Stomach smooth muscle (tissue), 2 donors: ENCODE data around the gene ATRIP.
"Not testable (repeated sequence)": the region's sequence is repeated elsewhere in the genome, so short reads cannot be mapped to it uniquely, and the experiment has no call there.

Experiments used
- H3K27ac ChIP-seq: one replicate; pipeline ENCODE4 v1.7.0; 2013; ENCODE audit warnings: mild to moderate bottlenecking, low read length, inconsistent platforms
- H3K27me3 ChIP-seq, 2 donors: one replicate each; pipeline ENCODE4 v1.7.0; 2013; ENCODE audit warnings: low read length in 2 of 2; ENCODE audit not compliant: insufficient read depth in 2 of 2, control insufficient read depth in 1 of 2
- H3K36me3 ChIP-seq, 2 donors: one replicate each; pipeline ENCODE4 v1.7.0; 2013; ENCODE audit warnings: low read length in 2 of 2; ENCODE audit not compliant: control insufficient read depth in 2 of 2, insufficient read depth in 2 of 2
- H3K4me1 ChIP-seq: one replicate; pipeline ENCODE4 v1.7.0; 2013; ENCODE audit warnings: low read length; ENCODE audit not compliant: control insufficient read depth, insufficient read depth
- H3K4me3 ChIP-seq, 2 donors: one replicate each; pipeline ENCODE4 v1.7.0; 2013; ENCODE audit warnings: low read length in 2 of 2
- H3K9ac ChIP-seq, 2 donors: one replicate each; pipeline ENCODE4 v1.7.0; 2013; ENCODE audit warnings: low read length in 2 of 2, mild to moderate bottlenecking in 1 of 2
- H3K9me3 ChIP-seq, 2 donors: one replicate each; pipeline ENCODE4 v1.7.0; 2013; ENCODE audit warnings: low read length in 2 of 2; ENCODE audit not compliant: control insufficient read depth in 2 of 2
- donor health status: healthy.
- donor health status: Pancreatic carcinoma.

The ATRIP gene

DNA sequence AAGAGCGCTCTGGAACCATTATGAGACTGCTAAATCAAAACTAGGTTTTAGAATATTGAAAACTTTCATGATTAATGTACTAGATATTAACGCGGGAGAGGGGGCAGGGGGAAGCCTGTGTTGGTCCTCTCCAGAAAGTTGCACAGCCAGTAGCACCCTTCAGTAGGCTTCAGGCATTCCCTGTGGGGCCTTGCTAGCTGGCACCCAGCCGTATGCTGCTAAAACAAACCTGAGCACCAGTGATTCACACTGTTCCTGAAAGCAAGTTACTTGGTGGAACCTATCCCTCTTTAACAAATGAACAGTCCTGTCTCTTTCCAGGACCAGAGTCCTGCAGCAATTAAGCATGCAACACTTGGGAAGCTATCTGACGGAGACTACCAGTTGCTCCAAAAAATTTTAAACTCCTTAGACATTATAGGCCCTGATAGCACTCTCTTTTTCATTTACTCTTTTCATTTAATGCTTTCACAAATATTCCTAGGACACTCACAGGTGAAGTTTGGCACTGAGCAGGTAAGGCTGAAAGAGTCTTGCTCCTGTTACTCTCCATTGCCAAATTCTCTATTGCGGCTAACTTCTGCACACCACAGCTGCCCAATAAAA lies 1.2 kb upstream of the ATRIP start:
- Histone ChIP-seq H3K4me3 (peak overlapping the region in 1 of 2 donors; percentile 96), H3K9me3 (no peaks in the 10 kb centered on the region), H3K27me3 (no peaks in the 10 kb centered on the region), H3K9ac (peak overlapping the region in 1 of 2 donors; percentile 84), H3K4me1 (peaks cover 33% of the 10 kb centered on the region), H3K36me3 (peaks cover 12 to 16% of the 10 kb centered on the region in 2 donors), H3K27ac (no peak overlapping the region)

DNA sequence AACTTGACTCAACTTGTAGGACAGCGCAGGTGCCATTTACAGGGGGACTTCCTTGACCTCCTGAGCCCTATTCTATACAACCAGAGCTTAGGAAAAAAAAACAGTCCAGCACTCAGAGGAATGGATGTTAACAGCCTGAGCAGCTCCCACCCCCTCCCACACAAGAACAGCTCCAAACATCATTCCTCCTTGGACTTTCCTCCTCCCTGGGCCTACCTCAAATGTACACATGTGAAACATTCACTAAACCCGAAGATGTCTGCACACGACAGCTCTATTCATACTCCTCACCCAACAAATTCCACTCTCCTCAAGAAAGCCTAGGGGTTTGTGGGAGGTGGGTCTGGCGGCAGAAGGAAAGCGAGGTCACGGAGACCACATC lies 503 bp upstream of the ATRIP start:
- no peaks in the 10 kb centered on the region for H3K9me3 ChIP-seq
- H3K9ac ChIP-seq, result peak overlapping the region; percentile 81 to 84
- peaks cover 30% of the 10 kb centered on the region for H3K4me1 ChIP-seq
- H3K27ac ChIP-seq, result peak overlapping the region; percentile 85
- peak overlapping the region; percentile 95 to 96 for H3K4me3 ChIP-seq
- no peaks in the 10 kb centered on the region for H3K27me3 ChIP-seq
- H3K36me3 ChIP-seq, result peaks cover 12 to 16% of the 10 kb centered on the region in 2 donors

DNA sequence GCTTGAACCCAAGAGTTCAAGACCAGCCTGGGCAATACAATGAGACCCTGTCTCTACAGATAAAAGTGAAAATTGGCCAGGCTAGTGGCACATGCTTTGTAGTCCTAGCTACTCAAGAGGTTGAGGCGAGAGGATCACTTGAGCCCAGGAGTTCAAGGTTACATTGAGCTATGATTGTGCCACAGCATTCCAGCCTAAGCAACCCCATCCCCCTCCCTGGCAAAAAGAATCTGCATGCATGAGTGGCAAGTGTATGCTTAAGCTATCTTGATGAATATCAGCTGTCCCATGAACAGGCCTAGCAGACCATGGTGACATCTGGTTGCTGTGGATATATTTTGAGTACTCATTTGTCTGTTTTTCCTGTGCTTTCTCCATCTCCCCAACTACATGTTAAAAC lies 4.7 kb downstream of the ATRIP start:
- Histone ChIP-seq H3K36me3 (peaks cover 17 to 19% of the 10 kb centered on the region in 2 donors), H3K27me3 (no peaks in the 10 kb centered on the region), H3K27ac (no peak overlapping the region), H3K4me1 (peaks cover 12% of the 10 kb centered on the region), H3K9me3 (no peaks in the 10 kb centered on the region), H3K9ac (no peak overlapping the region), H3K4me3 (no peak overlapping the region)

DNA sequence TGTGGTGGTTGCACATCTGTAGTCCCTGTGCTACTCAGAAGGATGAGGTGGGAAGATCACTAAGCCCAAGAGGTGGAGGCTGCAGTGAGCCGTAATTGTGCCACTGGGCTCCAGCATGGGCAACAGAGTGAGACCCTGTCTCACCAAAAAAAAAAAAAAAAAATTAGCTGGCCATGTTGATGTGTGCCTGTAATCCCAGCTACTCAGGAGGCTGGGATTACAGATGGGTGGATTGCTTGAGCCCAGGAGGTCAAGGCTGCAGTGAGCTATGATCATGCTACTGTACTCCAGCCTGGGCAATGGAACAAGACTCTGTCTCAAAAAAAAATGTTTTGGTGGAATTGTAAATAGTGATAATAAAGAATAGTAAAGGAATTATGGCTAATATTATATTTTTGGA lies 9.9 kb downstream of the ATRIP start:
- Histone ChIP-seq H3K36me3 (peaks cover 45 to 51% of the 10 kb centered on the region in 2 donors), H3K27ac (no peak overlapping the region), H3K27me3 (no peaks in the 10 kb centered on the region), H3K9me3 (no peaks in the 10 kb centered on the region), H3K4me1 (no peaks in the 10 kb centered on the region), H3K4me3 (no peak overlapping the region), H3K9ac (no peak overlapping the region)

DNA sequence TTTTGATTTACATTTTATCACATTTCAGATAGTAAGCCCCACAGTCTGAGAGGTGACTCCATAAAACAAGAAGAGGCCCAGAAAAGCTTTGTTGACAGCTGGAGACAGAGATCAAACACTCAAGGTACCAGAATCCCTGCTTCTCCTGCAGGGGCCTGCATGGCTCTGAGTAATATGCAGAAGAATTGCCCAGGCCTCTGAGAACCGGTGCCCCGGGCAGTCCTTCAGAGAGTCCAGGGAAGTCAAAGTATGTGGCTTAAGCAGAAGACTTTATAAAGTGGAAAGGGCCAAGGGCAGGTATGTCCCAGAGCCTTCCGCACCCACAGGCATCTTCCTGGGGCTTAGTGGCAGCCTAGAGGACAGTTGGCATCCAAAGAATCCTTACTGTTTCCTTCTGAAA lies 12.8 kb downstream of the ATRIP start:
- Histone ChIP-seq H3K4me3 (no peak overlapping the region), H3K4me1 (no peaks in the 10 kb centered on the region), H3K9me3 (no peaks in the 10 kb centered on the region), H3K27ac (no peak overlapping the region), H3K36me3 (peaks cover 38 to 41% of the 10 kb centered on the region in 2 donors), H3K27me3 (no peaks in the 10 kb centered on the region), H3K9ac (no peak overlapping the region)

DNA sequence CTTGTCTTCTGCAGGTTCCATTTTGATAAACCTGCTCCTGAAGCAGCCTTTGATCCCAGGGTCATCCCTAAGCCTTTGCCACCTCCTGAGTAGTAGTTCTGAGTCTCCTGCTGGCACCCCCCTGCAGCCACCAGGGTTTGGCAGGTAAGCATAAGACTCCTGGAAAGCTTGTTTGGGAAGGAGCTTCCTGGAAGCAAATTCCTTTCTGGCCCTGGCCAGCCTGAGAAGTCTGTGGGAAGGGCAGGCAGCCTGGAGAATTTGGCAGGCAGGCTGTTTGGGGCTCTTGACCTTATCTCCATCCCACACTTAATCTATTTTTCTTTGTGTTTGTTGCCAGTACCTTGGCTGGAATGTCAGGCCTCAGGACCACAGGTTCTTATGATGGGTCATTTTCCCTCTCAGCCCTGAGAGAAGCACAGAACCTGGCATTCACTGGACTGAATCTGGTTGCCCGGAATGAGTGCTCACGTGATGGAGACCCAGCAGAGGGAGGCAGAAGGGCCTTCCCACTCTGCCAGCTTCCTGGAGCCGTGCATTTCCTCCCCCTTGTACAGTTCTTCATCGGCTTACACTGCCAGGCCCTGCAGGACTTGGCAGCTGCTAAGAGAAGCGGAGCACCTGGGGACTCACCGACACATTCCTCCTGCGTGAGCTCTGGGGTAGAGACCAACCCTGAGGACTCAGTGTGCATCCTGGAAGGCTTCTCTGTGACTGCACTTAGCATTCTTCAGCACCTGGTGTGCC lies 13.4 kb downstream of the ATRIP start:
- no peaks in the 10 kb centered on the region for H3K9me3 ChIP-seq
- H3K27ac ChIP-seq, result no peak overlapping the region
- peaks cover 4% of the 10 kb centered on the region for H3K4me1 ChIP-seq
- H3K27me3 ChIP-seq, result no peaks in the 10 kb centered on the region
- no peak overlapping the region for H3K4me3 ChIP-seq
- peaks cover 36 to 38% of the 10 kb centered on the region in 2 donors for H3K36me3 ChIP-seq
- H3K9ac ChIP-seq, result no peak overlapping the region

DNA sequence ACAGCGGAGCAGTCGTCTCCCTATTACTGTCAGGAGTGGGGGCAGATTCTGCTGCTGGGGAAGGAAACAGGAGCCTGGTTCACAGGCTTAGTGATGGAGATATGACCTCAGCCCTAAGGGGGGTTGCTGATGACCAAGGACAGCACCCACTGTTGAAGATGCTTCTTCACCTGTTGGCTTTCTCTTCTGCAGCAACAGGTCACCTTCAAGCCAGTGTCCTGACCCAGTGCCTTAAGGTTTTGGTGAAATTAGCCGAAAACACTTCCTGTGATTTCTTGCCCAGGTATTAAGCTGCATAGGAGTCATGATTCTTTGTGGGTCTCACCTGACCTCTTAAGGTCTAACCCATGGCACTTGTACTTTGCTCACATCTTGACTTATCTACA lies 14.0 kb downstream of the ATRIP start:
- Histone ChIP-seq H3K9me3 (no peaks in the 10 kb centered on the region), H3K4me3 (no peak overlapping the region), H3K36me3 (peaks cover 32 to 33% of the 10 kb centered on the region in 2 donors), H3K9ac (no peak overlapping the region), H3K27ac (no peak overlapping the region), H3K27me3 (no peaks in the 10 kb centered on the region), H3K4me1 (peaks cover 10% of the 10 kb centered on the region)

DNA sequence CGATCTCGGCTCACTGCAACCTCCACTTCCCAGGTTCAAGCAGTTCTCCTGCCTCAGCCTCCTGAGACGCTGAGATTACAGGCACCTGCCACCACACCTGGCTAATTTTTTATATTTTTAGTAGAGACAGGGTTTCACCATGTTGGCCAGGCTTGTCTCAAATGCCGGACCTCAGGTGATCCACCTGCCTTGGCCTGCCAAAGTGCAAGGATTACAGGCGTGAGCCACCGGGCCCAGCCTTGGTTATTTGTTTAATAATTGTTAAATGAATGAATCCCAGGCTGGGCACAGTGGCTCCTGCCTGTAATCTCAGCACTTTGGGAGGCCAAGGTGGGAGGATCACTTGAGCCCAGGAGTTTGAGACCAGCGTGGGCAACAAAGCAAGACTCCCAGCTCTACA lies 15.2 kb downstream of the ATRIP start:
- not testable (repeated sequence) for H3K27ac ChIP-seq, H3K9ac ChIP-seq, H3K27me3 ChIP-seq, H3K9me3 ChIP-seq, H3K4me3 ChIP-seq
- Histone ChIP-seq H3K36me3 (peaks cover 32% of the 10 kb centered on the region in 2 donors), H3K4me1 (peaks cover 22% of the 10 kb centered on the region)

DNA sequence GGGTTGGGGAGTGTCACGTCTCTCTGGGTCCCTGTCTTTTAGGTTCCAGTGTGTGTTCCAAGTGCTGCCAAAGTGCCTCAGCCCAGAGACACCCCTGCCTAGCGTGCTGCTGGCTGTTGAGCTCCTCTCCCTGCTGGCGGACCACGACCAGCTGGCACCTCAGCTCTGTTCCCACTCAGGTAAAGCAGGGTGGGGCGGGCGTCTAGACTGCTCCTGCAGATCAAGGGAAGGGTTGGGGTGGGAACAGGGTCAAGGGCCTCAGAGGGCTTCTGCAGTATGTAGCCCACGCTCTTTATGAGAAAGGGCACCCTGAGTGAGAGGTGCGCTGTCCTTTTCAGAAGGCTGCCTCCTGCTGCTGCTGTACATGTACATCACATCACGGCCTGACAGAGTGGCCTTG lies 17.2 kb downstream of the ATRIP start:
- no peak overlapping the region for H3K4me3 ChIP-seq
- H3K4me1 ChIP-seq, result peaks cover 40% of the 10 kb centered on the region
- H3K27ac ChIP-seq, result no peak overlapping the region
- H3K9me3 ChIP-seq, result no peaks in the 10 kb centered on the region
- peaks cover 41% of the 10 kb centered on the region in 2 donors for H3K36me3 ChIP-seq
- H3K9ac ChIP-seq, result no peak overlapping the region
- no peaks in the 10 kb centered on the region for H3K27me3 ChIP-seq

DNA sequence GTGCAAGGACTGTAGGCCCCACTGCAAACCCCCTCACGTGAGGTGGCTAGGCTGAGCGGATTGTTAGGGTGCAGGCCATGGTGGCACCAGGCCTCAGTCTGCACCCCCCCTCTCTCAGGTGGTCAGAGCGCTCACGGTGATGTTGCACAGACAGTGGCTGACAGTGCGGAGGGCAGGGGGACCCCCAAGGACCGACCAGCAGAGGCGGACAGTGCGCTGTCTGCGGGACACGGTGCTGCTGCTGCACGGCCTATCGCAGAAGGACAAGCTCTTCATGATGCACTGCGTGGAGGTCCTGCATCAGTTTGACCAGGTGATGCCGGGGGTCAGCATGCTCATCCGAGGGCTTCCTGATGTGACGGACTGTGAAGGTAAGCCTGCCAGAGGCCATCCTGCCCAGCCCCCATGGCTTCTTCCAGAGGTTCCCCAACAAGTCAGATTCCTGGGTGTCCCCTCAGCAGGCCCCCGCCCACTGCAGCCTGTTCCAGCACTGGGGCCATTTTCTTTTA lies 18.2 kb downstream of the ATRIP start:
- H3K4me3 ChIP-seq, result no peak overlapping the region
- H3K36me3 ChIP-seq, result peaks cover 37 to 40% of the 10 kb centered on the region in 2 donors
- peaks cover 50% of the 10 kb centered on the region for H3K4me1 ChIP-seq
- no peaks in the 10 kb centered on the region for H3K27me3 ChIP-seq
- H3K9me3 ChIP-seq, result no peaks in the 10 kb centered on the region
- peak overlapping the region; percentile 98 for H3K27ac ChIP-seq
- peak overlapping the region; percentile 89 to 95 for H3K9ac ChIP-seq

DNA sequence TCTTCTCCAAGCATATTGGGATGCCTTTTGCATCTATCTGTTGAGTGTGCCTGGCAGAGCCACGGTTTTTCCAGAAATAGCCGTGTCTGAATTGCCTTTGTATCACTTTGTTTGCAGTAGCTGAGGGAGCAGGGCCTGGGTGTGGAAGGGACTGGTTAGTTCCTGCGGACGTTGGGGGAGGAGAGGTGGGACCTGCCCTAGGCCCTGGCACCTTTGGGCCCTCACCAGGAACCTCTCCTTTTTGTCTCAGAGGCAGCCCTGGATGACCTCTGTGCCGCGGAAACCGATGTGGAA lies 18.6 kb downstream of the ATRIP start:
- Histone ChIP-seq H3K9ac (peak overlapping the region; percentile 89 to 95), H3K4me1 (peaks cover 54% of the 10 kb centered on the region), H3K9me3 (no peaks in the 10 kb centered on the region), H3K27ac (peak overlapping the region; percentile 98), H3K36me3 (peaks cover 33 to 36% of the 10 kb centered on the region in 2 donors), H3K27me3 (no peaks in the 10 kb centered on the region), H3K4me3 (peak overlapping the region; percentile 68 to 79)
